Measurements from ENCODE around the gene SND1.

The SND1 gene

GRCh38 chr7:127913686-127914085 lies 261.7 kb downstream of the SND1 start:
- H3K4me3 ChIP-seq (ENCODE audit: low read depth, low read length), result no peak overlapping the region
- DNase-seq (ENCODE audit: low read depth), result no peak
- no peak for TF ChIP-seq CTCF (IDR thresholded peaks at IDR 0.05; ENCODE audit: low read depth, low read length, missing control alignments)

- no peak for DNase-seq (ENCODE audit: low read depth)
- TF ChIP-seq CTCF (IDR thresholded peaks at IDR 0.05; ENCODE audit: low read depth, low read length, missing control alignments), result no peak
- no peak overlapping the region for H3K4me3 ChIP-seq (ENCODE audit: low read depth, low read length)
Observed at GRCh38 chr7:127914693-127915092, 262.7 kb downstream of the SND1 start.

GRCh38 chr7:127916735-127917134 lies 264.7 kb downstream of the SND1 start:
- no peak for DNase-seq (ENCODE audit: low read depth)
- TF ChIP-seq CTCF (IDR thresholded peaks at IDR 0.05; ENCODE audit: low read depth, low read length, missing control alignments), result no peak
- no peak overlapping the region for H3K4me3 ChIP-seq (ENCODE audit: low read depth, low read length)

GRCh38 chr7:127918130-127918529 lies 266.1 kb downstream of the SND1 start:
- no peak overlapping the region for H3K4me3 ChIP-seq (ENCODE audit: low read depth, low read length)
- no peak for DNase-seq (ENCODE audit: low read depth)
- TF ChIP-seq CTCF (IDR thresholded peaks at IDR 0.05; ENCODE audit: low read depth, low read length, missing control alignments), result no peak

GRCh38 chr7:127920787-127921438 lies 268.9 kb downstream of the SND1 start:
- no peak for TF ChIP-seq CTCF (IDR thresholded peaks at IDR 0.05; ENCODE audit: low read depth, low read length, missing control alignments)
- no peak overlapping the region for H3K4me3 ChIP-seq (ENCODE audit: low read depth, low read length)
- DNase-seq (ENCODE audit: low read depth), result no peak

- DNase-seq (ENCODE audit: low read depth), result no peak
- no peak overlapping the region for H3K4me3 ChIP-seq (ENCODE audit: low read depth, low read length)
- no peak for TF ChIP-seq CTCF (IDR thresholded peaks at IDR 0.05; ENCODE audit: low read depth, low read length, missing control alignments)
Observed at GRCh38 chr7:127922656-127923055, 270.7 kb downstream of the SND1 start.

- no peak for DNase-seq (ENCODE audit: low read depth)
- no peak for TF ChIP-seq CTCF (IDR thresholded peaks at IDR 0.05; ENCODE audit: low read depth, low read length, missing control alignments)
- no peak overlapping the region for H3K4me3 ChIP-seq (ENCODE audit: low read depth, low read length)
Observed at GRCh38 chr7:127924874-127925273, 272.9 kb downstream of the SND1 start.

All from GM12864 (cell line).